HL-60 (cell line): Measurements from ENCODE around the gene THAP9.

Experiments used
- CTCF ChIP-seq: IDR thresholded peaks from one replicate; pipeline ENCODE4 v1.5.1; 2011; ENCODE audit warnings: low read length, control low read depth, inconsistent platforms; ENCODE audit not compliant: insufficient read depth
- GABPA ChIP-seq: IDR thresholded peaks from 2 replicates; pipeline ENCODE4 v1.6.1; 2012; ENCODE audit warnings: low read depth
- POLR2AphosphoS5 ChIP-seq: IDR thresholded peaks from 2 replicates; pipeline ENCODE4 v1.6.1; 2012; ENCODE audit warnings: low read depth
- SPI1 ChIP-seq: IDR thresholded peaks from 2 replicates; pipeline ENCODE4 v1.6.1; 2012; ENCODE audit warnings: low read depth, mild to moderate bottlenecking, borderline replicate concordance

GRCh38 chr4:82965763-82966162, 65.2 kb downstream of the THAP9 start:
- TF ChIP-seq CTCF (no peak), SPI1 (no peak), POLR2AphosphoS5 (no peak), GABPA (no peak)
